ENCODE results near the gene MAFB.

The MAFB gene

GRCh38 chr20:40654876-40655275 lies 34.2 kb downstream of the MAFB start:
- no peak for TF ChIP-seq CTCF (IDR thresholded peaks at IDR 0.05; ENCODE audit: extremely low read depth, missing control alignments)
- DNase-seq (ENCODE audit: low spot score): no peak

DNA sequence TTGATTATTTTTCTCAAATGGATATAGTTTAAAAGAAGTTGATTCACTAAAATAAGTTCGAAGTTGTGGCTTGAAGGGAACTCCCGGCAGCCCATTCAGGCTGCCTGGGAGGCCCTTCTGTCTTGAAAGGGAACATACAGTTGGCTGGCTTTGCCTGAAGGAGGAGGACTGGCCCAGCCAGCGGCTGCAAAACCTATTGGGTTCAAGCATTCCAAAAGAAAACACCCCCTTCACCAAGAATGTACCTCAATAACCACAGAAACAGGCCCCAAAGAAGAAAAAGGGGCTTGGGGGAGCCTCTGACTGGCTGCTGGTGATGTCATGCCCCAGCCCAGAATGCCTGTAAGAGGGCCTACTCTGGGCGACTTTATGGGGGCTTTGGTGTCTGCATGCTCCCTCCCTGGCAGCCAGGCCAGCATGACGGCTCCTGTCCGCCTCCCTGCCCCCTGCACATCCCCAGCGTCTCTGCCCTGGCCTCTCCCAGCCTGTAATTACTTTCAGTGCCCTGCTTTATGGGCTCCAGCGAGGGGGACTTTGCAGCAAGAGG lies 36.5 kb downstream of the MAFB start:
- no peak for TF ChIP-seq CTCF (IDR thresholded peaks at IDR 0.05; ENCODE audit: extremely low read depth, missing control alignments)
- DNase-seq (ENCODE audit: low spot score): no peak

GRCh38 chr20:40651151-40651550 lies 37.9 kb downstream of the MAFB start:
- DNase-seq (ENCODE audit: low spot score): no peak
- TF ChIP-seq CTCF (IDR thresholded peaks at IDR 0.05; ENCODE audit: extremely low read depth, missing control alignments): no peak

- DNase-seq (ENCODE audit: low spot score): no peak
- no peak for TF ChIP-seq CTCF (IDR thresholded peaks at IDR 0.05; ENCODE audit: extremely low read depth, missing control alignments)
Measured at GRCh38 chr20:40650707-40651106, 38.3 kb downstream of the MAFB start.

DNA sequence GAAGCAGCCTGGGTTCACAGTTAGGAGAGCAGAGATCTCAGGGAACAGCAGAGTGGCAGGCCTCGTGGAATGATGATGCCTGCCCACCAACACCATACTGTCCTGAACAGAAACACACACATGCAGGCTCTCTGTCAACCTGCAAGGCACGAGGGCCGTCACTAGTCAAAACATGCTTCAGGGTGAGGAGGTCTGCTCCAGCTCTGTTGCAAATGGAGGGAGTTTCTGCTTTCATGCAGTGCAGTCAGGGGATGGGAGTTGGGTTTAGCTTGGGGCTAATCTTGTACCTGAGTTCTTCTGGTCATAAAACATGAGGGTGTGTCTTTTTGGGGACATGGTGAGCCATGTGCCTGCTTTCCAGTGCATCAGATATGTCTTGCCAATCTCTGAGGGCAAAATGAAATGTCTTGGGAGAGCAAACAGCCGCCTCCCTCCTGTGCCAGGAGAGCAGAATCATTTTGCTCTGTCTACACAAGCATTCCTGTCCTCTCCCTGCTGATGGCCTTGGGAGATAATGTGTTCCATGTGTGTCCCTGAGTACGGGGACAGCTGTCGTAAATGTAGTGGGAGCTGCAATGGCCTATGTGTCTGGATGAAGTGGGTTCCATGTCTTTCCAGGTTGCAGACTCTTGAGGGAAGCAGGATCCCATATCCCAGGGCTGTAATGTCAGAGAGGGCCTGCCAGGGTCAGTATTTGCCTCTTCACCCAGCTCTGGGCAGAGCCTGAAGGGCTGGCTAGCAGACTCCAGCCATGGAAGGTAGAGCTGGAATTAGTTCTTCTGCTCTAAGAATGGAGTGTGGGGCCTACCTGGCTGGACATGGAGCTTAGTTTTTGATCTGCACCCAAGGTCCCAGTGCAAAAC lies 40.6 kb downstream of the MAFB start:
- no peak for TF ChIP-seq CTCF (IDR thresholded peaks at IDR 0.05; ENCODE audit: extremely low read depth, missing control alignments)
- DNase-seq (ENCODE audit: low spot score): no peak

GRCh38 chr20:40646813-40647212 lies 42.2 kb downstream of the MAFB start:
- DNase-seq (ENCODE audit: low spot score): no peak
- no peak for TF ChIP-seq CTCF (IDR thresholded peaks at IDR 0.05; ENCODE audit: extremely low read depth, missing control alignments)

DNA sequence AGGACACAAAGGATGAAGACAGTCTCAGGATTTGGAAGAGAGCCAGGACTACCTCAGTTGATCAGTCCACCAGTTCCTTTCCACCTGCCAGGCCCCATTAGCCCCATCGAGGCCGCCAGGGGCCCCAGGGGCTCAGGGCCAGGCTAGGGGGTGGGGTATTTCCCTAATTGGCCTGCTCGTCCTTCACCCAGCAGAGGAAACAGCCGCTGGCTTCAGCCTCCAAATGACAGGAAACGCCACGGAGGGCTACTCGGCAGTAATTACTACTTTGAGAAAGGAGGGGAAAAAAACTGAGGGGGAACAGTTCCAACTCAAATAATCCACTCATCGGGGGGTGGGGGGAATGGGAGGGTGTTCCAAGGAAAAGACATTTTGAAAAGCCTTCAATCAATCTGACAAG lies 42.7 kb downstream of the MAFB start:
- DNase-seq (ENCODE audit: low spot score): no peak
- no peak for TF ChIP-seq CTCF (IDR thresholded peaks at IDR 0.05; ENCODE audit: extremely low read depth, missing control alignments)
